Measurements from ENCODE around the gene RYR3.
"Not testable (repeated sequence)": the region's sequence is repeated elsewhere in the genome, so short reads cannot be mapped to it uniquely, and the experiment has no call there.

Gene RYR3

GRCh38 chr15:33584797-33585196 lies 274.0 kb downstream of the RYR3 start:
- no peak for DNase-seq (ENCODE audit: low read depth)

- no peak for DNase-seq (ENCODE audit: low read depth)
Measured at GRCh38 chr15:33586786-33587697, 276.3 kb downstream of the RYR3 start.

DNA sequence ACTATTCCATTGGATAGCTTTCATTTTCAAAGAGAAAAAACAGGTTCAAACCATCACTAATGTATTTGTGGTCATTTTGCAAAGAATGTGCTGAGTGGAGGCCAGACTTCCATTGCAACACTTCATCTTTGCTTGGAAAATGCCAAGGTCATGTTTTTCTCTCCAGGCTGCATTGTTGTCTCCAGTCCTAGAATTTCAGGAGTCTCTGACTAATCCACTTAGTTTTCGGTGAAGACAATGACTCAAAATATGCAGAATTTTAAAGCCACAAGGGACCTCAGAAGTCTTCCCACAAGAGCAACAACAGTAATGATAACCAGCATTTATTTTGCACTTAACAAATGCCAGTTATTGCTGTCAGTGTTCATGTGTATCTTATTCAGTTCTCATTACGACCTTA lies 277.0 kb downstream of the RYR3 start:
- DNase-seq (ENCODE audit: low read depth) = no peak

DNA sequence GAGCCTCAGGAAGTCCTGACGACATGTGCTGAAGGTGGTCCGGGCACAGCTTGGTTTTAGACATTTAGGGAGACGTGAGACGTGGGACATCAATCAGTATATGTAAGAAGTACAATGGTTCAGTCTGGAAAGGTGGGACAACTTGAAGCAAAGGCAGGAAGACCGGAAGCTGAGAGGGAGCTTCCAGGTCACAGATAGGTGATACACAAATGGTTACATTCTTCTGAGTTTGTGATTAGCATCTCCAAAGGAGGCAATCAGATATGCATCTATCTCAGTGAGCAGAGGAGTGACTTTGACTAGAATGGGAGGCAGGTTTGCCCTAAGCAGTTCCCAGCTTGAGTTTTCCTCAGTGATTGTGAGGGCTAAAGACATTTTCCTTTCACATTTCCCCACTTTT lies 282.1 kb downstream of the RYR3 start:
- no peak for DNase-seq (ENCODE audit: low read depth)

- not testable (repeated sequence) for DNase-seq (ENCODE audit: low read depth)
Measured at GRCh38 chr15:33598382-33598781, 287.6 kb downstream of the RYR3 start.

DNA sequence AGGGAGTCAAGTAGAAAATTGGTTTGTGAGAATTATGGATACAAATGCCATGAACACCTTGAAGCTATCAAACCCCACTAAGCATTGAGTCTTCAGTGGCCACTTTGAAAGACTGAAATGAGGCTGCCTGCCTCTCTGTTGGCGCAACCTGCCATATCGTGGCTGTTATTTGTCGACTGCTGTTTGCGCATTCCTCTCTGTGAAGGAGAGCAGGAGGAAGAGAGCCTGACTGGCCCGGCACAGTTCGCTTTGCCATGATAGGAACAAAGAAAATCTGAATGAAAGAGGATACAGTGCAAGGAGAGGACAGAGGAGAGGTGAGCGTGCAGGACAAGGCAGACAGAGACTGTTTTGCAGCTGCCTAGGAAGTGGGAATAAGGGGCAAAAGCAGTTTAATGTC lies 289.4 kb downstream of the RYR3 start:
- DNase-seq (ENCODE audit: low read depth) = no peak

- no peak for DNase-seq (ENCODE audit: low read depth)
Measured at GRCh38 chr15:33601461-33601860, 290.7 kb downstream of the RYR3 start.

DNA sequence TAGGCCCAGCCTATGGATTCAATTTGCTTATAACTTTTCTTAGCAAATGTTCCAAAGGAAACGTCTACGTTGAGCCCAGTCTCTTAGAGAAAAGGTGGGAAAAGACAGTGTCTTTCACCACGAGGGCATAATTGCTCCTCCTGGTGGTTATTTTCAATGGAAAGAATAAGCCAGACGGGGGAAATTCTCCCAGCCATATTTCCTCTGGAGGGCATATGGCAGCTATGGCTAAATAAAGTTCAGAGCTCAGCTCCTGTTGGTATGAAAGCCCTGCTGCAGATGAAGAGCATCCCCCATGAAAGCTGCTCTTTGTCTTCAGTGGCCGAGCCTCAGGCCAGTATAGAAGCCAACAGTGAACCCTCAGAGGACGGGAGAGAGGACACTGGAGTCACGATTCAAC lies 297.9 kb downstream of the RYR3 start:
- no peak for DNase-seq (ENCODE audit: low read depth)

- DNase-seq (ENCODE audit: low read depth) = no peak
Measured at GRCh38 chr15:33612721-33613304, 302.0 kb downstream of the RYR3 start.

DNA sequence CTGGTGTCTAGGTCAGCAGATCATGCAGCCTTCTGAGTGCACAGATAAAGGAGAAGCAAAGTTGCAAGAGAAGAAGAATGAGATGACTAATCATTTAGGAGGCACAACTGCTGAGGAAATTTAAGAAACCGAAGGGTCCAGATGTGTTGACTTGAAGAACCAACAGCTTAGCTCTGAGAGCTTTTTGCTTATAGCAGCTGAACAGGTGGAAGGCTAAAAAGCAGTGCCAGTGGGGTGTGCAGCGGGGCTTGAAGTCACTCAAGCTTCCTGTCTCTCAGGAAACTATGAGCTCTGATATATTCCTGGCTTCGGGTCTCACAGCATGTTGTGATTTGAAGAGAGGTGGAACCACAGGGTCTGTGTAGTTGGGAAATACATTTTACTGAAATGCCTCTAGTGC lies 305.7 kb downstream of the RYR3 start:
- no peak for DNase-seq (ENCODE audit: low read depth)

GRCh38 chr15:33618350-33618749 lies 307.6 kb downstream of the RYR3 start:
- DNase-seq (ENCODE audit: low read depth) = no peak

DNA sequence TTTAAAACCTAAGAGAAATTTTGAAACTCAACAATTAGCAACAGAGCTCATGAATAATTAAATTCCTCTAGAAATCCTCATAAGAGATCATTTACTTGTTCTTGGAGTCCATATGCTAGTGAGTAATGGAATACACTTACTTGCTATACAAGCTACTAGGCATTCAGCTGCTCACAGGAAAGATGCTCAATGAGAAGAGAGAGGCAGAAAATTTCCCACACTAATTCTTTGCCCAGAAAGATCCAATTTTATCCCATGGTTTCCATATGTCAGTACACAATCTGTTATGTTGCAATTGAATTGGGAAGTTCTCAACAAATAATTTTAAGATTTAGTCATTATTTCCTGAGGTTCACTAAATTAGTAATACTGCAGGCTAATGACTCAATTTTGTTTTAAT lies 310.4 kb downstream of the RYR3 start:
- DNase-seq (ENCODE audit: low read depth) = no peak

DNA sequence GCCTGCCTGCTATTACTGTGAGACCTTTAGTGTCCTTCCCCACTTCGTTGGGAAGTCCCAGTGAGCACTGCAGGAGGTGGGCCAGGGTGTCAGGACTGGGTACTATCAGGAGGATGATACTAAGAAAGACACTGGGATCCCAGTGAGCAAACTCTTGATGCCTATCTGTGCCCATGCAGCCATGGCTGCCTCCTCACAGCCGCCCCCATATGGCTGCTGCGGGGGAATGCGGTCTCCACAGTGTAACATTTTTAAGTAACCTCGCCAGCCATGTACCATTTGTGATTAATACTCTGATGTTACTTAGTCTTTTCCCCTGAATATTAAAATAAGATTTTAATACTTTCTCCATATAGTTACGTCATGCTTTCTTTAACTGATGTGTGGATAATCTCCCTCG lies 312.2 kb downstream of the RYR3 start:
- DNase-seq (ENCODE audit: low read depth) = no peak

GRCh38 chr15:33624439-33624838 lies 313.7 kb downstream of the RYR3 start:
- no peak for DNase-seq (ENCODE audit: low read depth)

- no peak for DNase-seq (ENCODE audit: low read depth)
Measured at GRCh38 chr15:33629647-33630046, 318.9 kb downstream of the RYR3 start.

DNA sequence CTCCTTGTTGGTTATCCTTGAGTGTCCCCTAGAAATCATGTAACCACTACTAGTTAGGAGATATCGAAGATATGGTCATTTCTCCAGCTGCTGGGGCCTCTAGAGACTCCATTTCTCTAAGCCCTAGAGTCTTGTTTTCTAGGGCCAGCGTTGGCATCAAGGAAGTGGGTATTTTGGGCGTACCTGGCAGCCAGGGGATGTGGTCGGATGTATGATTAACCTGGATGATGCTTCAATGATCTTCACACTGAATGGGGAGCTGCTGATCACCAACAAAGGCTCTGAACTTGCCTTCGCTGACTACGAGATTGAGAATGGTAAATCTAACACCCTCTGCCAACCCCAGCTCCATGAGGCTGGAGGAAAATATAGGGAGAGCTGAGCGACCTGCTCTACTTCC lies 325.5 kb downstream of the RYR3 start:
- no peak for DNase-seq (ENCODE audit: low read depth)

GRCh38 chr15:33636958-33637357 lies 326.2 kb downstream of the RYR3 start:
- DNase-seq (ENCODE audit: low read depth) = no peak

GRCh38 chr15:33638453-33638852 lies 327.7 kb downstream of the RYR3 start:
- no peak for DNase-seq (ENCODE audit: low read depth)

DNA sequence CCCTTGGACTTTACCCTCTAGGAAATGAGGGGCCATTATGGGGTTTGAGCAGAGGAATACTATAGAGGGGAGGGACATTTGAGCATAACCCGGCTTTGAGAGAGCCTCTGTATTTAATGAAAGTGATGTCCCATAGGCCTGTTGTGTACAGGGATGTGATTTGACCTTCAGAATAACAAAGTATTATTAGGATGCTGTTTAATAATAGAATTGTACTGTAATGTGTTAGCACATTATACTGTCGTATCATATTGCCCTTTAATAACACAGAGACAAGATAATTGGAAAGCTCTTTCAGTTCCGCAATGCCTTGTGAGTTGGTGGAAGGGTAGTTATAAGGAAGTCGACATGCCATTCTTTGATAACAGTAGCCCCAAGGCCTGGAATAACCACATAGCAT lies 328.3 kb downstream of the RYR3 start:
- DNase-seq (ENCODE audit: low read depth) = no peak

- DNase-seq (ENCODE audit: low read depth) = no peak
Measured at GRCh38 chr15:33639456-33639855, 328.7 kb downstream of the RYR3 start.

GRCh38 chr15:33639978-33640377 lies 329.2 kb downstream of the RYR3 start:
- DNase-seq (ENCODE audit: low read depth) = no peak

- no peak for DNase-seq (ENCODE audit: low read depth)
Measured at GRCh38 chr15:33641069-33641468, 330.3 kb downstream of the RYR3 start.

GRCh38 chr15:33644304-33644703 lies 333.5 kb downstream of the RYR3 start:
- DNase-seq (ENCODE audit: low read depth) = no peak

- DNase-seq (ENCODE audit: low read depth) = no peak
Measured at GRCh38 chr15:33646744-33647143, 336.0 kb downstream of the RYR3 start.
